ENCODE data around the gene HLA-DMA.
"Not testable (repeated sequence)": the region's sequence is repeated elsewhere in the genome, so short reads cannot be mapped to it uniquely, and the experiment has no call there.

HLA-DMA gene

GRCh38 chr6:32954986-32955802 is 2.3 kb upstream of the HLA-DMA start:
- DNase-seq (ENCODE audit: low spot score) = no peak

DNA sequence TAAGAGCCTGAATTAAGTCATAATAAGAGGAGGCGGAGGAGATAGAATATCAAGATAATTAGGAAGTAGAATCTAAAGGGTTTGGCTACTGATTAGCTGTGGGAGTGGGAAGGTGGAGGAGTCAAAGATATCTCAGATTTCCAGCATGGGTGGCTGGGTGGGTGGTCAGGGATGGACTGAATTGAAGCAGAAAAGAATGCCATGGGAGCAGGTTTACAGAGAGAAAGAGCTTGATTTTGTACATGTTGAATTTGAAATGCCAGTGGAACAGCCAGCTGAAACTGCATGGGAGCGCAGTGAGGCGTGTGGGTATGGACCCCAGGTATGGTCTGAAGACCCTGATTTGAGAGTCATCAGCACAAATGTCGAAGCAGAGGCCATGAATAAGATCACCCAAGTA is 1.4 kb upstream of the HLA-DMA start:
- DNase-seq (ENCODE audit: low spot score) = no peak

- DNase-seq (ENCODE audit: low spot score) = no peak
These were observed 878 bp upstream of the HLA-DMA start for GRCh38 chr6:32953775-32954174.

DNA sequence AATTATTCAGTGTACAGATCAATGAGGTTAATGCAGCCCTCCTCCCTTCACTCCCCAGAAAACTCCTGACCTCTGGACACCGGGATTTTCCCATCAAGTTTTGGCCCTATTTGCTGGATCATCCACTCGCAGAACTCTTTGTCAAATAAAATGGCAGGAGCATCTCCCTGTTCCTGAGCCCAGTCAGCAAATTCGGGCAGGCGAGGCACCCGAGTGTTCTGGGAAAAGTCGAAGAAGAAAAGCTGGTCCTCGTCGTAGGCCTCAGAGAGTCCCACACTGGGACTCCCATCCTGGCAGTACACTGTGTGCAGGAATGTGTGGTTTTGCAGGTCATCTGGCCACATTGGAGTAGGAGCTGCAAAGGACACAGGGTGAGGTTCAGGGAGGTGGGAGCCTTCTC is 2.4 kb downstream of the HLA-DMA start:
- no peak for DNase-seq (ENCODE audit: low spot score)

DNA sequence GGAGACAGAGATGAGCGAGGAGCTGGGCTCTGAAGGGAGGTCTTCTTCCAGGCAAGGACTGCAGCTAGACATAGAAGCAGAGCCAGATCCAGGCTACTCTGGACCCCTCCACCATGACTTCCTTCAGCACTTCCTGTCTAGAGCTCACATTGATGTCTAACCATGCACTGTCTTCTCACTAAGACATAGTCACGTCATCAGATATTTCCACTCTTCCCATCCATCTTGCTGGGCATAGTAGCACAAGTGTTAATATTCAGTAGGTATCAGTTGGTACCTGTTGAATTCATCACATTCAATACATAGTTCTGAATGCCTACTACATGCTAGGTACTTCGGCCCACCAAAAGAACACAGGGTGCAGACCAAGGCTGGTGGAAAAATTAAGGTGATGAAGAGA is 2.9 kb downstream of the HLA-DMA start:
- no peak for DNase-seq (ENCODE audit: low spot score)

DNA sequence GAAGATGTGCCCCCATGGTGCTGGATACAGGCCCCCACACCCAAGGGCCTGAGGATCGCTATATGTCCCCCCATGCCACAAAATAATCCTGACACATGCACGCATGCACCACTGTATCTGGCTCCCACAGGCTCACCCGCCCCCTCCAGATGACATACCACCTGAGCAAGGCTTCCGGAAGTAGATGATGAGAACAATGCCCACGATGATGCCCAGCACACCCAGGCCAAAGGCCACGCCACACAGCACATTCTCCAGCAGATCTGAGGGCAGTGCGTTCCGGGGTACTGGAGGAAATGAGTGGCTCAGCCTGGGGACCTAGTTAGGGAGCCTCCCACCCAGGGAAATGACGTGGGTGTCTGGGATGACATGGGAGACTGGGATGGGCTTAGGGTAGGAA is 3.8 kb downstream of the HLA-DMA start:
- DNase-seq (ENCODE audit: low spot score) = no peak

- DNase-seq (ENCODE audit: low spot score) = no peak
These were observed 5.1 kb downstream of the HLA-DMA start for GRCh38 chr6:32947552-32948465.

GRCh38 chr6:32946893-32947292 is 6.0 kb downstream of the HLA-DMA start:
- no peak for DNase-seq (ENCODE audit: low spot score)

GRCh38 chr6:32945953-32946352 is 6.9 kb downstream of the HLA-DMA start:
- DNase-seq (ENCODE audit: low spot score) = no peak

DNA sequence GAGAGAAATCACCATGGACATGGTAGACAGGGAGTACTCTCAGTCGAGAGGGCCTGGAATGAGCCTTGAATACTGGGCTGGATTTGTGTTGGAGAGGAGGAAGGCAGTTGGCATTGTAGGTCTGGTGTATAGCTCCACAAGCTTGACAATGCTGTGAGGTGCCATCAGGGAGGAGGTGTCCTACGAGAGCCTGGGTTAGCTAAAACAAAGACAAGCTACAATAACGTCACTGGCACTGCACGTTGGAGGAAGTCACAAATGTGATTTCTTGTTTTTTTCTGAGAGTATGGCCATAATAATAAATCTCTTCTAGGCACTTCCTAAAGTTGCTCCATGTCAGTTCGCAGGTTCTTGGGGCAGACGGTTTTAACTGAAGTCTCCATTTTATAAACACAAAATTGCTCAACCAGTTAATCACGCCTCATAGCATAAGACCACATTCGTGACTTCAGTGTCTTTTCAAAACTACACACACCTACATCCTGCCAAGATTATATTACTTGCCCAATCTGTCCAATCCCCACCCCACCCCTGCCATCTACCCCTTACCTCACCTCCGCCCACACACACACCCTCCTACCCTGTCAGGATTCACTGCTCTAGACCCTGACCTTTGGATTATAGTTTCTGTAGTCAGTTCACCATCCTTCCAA is 7.7 kb downstream of the HLA-DMA start:
- no peak for DNase-seq (ENCODE audit: low spot score)

GRCh38 chr6:32943864-32944649 is 8.8 kb downstream of the HLA-DMA start:
- DNase-seq (ENCODE audit: low spot score) = no peak

- DNase-seq (ENCODE audit: low spot score) = not testable (repeated sequence)
These were observed 10.3 kb downstream of the HLA-DMA start for GRCh38 chr6:32942555-32943123.

- DNase-seq (ENCODE audit: low spot score) = no peak
These were observed 11.6 kb downstream of the HLA-DMA start for GRCh38 chr6:32941214-32941768.

DNA sequence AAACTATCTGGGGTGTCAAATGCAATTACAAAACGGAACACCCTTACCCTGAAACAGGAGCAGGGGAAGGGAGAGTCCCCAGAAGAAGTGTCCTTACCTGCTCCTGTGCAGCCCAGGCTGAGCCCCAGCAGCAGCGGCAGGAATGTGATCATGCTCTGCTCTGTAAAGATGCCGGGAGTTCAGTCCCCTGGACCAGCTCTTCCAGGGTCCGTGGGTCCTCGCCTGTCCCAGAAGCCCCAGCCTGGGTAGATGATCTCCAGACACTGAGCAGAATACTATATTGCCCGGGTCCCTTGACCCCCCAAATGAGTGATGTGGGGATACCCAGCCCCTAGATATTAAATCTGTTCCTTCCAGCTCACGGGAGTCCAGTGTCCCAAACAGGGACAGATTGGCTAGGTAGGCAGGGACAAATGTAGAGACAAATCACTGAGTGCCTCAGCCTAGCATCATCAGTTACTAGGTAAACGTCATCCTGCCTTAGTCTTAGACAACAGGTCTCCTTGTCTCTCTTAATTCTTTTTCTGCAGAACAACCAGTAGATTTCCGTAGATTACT is 12.2 kb downstream of the HLA-DMA start, which contains the start of gene HLA-DMB:
Gene HLA-DMB, minus strand, starts transcription at position 373 of the 558 bp plus-strand sequence. Its CDS starts 221 bp downstream, at position 152.
- peak; percentile 87 for DNase-seq (ENCODE audit: low spot score)

DNA sequence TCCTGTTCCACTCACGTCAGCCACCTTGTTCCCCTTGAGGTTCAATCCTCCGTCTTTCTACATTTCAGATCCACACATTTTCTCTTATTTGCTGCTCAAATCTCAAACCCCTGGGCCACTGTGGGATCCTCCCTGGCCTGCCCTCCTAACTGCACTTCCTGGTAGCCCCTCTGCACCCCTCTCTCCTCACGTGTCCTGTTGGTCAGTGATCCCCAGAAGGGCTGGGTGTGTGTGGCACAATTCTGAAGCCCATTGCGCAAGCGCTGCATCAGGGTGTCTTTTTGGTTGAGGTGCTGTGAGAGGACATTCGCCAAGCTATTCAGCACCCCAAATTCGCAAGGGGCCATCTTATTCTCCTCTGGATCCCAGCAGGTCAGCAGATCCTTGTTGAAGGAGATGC is 14.4 kb downstream of the HLA-DMA start:
- no peak for DNase-seq (ENCODE audit: low spot score)

GRCh38 chr6:32937230-32937633 is 15.7 kb downstream of the HLA-DMA start:
- DNase-seq (ENCODE audit: low spot score) = no peak

GRCh38 chr6:32936239-32937152 is 16.4 kb downstream of the HLA-DMA start:
- no peak for DNase-seq (ENCODE audit: low spot score)

DNA sequence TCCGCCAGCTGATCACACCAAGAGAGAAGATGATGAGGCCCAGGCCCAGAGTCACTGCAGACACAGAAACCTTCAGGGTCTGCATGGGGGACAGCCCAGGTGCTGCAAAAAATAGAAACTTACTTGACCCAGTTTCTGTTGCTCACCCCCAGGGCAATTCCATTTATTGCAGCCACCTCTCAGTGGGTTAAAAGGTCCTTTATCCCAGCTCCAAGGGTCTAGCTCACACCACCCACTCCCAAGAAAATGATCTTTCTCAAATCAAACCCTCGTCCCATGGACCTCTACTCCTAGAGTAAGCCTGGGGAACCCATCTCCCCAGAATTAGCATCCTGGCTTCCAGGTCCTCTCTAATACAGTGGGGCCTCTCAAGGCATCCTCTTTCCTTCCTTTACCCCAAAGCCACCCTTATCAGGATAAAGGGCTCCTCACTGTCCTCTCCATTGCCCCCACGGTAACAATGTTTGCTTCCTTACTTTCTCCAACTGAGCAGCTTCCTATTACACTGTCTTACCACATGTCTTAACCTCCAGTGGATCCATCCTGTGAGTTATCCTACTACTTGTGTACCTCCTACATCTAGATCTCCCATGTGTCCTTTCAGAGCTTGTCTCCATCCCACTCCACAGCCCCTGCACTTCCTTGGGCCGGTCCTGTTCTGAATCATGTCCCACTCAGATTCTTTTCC is 17.2 kb downstream of the HLA-DMA start:
- DNase-seq (ENCODE audit: low spot score) = no peak

GRCh38 chr6:32933661-32934085 is 19.2 kb downstream of the HLA-DMA start:
- peak; percentile 86 for DNase-seq (ENCODE audit: low spot score)
